ENCODE measurements around the gene CENPT. TPM values are rescaled to one million over a fixed set of nuclear protein-coding genes. Genes with fewer than 3 reads are reported as not detected.

Gene CENPT
- total RNA-seq, 6 donors from 2014 or later: 30.6 to 201 (median 50.6) TPM

DNA sequence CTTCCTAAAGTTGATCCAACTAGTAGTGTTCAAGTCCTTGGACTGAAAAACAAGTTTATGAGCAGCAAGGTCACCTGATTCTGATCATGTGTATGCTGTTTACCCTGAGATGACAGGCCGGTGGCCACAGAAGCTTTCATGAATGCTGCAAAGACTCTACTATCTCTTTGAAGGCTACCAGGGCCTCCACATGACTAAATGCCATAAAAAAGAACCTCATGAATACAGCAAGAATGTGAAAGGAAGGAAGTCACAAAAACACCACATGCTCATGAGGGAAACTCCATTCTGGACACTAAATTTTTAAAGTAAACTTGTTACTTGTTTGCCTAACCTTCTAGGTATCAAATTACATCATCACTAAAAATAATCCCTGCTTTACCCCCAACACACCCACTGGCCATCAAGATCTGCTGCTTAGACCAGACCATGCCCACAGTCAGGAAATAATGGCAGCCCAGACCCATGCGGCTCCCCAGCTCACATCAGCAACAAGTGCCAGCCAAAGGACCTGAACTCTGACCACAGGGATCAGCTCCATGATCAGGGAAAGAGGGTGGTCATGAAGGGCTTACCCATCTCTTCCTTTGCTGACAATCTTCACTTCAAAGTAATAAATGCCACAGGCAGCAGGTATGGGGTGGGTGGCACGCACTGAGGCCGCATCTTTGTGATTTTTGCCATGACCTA is 42.5 kb downstream of the CENPT start:
- no peaks in the 10 kb centered on the region for H3K9me3 ChIP-seq
- no peak for DNase-seq
- peaks cover 27 to 40% (median 34%) of the 10 kb centered on the region in 4 donors for H3K4me1 ChIP-seq
- peaks cover 0 to 29% (median 10%) of the 10 kb centered on the region in 4 donors for H3K36me3 ChIP-seq
- ATAC-seq (ENCODE audit: low FRiP score in 2 of 2): no peak
- 63 to 89% methylated on average over 4 of the region's 4 CpGs for WGBS, 2 donors
- TF ChIP-seq POLR2AphosphoS5 (IDR thresholded peaks at IDR 0.05) (no peak), POLR2A (IDR thresholded peaks at IDR 0.05) (no peak), EP300 (IDR thresholded peaks at IDR 0.05) (no peak)
- TF ChIP-seq, protein P1, sequence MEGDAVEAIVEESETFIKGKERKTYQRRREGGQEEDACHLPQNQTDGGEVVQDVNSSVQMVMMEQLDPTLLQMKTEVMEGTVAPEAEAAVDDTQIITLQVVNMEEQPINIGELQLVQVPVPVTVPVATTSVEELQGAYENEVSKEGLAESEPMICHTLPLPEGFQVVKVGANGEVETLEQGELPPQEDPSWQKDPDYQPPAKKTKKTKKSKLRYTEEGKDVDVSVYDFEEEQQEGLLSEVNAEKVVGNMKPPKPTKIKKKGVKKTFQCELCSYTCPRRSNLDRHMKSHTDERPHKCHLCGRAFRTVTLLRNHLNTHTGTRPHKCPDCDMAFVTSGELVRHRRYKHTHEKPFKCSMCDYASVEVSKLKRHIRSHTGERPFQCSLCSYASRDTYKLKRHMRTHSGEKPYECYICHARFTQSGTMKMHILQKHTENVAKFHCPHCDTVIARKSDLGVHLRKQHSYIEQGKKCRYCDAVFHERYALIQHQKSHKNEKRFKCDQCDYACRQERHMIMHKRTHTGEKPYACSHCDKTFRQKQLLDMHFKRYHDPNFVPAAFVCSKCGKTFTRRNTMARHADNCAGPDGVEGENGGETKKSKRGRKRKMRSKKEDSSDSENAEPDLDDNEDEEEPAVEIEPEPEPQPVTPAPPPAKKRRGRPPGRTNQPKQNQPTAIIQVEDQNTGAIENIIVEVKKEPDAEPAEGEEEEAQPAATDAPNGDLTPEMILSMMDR (IDR thresholded peaks at IDR 0.05): no peak
- H3K4me3 ChIP-seq: peak overlapping the region in 3 of 4 donors; percentile 87 to 97 (median 88)
- H3K27ac ChIP-seq: peak overlapping the region in 1 of 4 donors; percentile 89
- no peaks in the 10 kb centered on the region for H3K27me3 ChIP-seq

DNA sequence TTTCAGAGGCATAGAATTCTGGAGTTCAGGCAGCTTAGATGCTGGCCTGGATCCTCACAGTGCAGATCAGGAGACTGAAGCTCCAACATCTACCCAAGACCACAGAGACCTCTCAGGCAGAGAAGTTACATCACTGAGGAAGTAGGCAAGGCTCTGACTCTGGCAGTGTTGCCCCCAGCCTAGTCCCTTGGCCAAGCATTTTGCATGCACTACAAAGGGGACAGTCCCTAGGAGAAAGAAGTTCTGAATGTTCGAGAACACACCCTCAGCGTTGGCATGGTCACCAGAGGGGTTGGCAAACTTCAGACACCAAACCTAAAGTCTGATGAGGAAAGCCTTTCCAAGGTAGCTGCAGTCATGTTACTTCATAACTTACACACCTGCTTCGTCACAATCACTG is 43.6 kb downstream of the CENPT start:
- TF ChIP-seq EP300 (IDR thresholded peaks at IDR 0.05) (no peak), POLR2A (IDR thresholded peaks at IDR 0.05) (no peak), POLR2AphosphoS5 (IDR thresholded peaks at IDR 0.05) (no peak)
- TF ChIP-seq, protein P1 (IDR thresholded peaks at IDR 0.05): no peak
- H3K9me3 ChIP-seq: no peaks in the 10 kb centered on the region
- H3K4me3 ChIP-seq: no peak overlapping the region
- H3K27ac ChIP-seq: no peak overlapping the region
- peaks cover 0 to 30% (median 12%) of the 10 kb centered on the region in 4 donors for H3K36me3 ChIP-seq
- WGBS, 2 donors: 58 to 83% methylated on average over 3 of the region's 3 CpGs
- DNase-seq: no peak
- H3K27me3 ChIP-seq: no peaks in the 10 kb centered on the region
- no peak for ATAC-seq (ENCODE audit: low FRiP score in 2 of 2)
- H3K4me1 ChIP-seq: peaks cover 27 to 40% (median 35%) of the 10 kb centered on the region in 4 donors

DNA sequence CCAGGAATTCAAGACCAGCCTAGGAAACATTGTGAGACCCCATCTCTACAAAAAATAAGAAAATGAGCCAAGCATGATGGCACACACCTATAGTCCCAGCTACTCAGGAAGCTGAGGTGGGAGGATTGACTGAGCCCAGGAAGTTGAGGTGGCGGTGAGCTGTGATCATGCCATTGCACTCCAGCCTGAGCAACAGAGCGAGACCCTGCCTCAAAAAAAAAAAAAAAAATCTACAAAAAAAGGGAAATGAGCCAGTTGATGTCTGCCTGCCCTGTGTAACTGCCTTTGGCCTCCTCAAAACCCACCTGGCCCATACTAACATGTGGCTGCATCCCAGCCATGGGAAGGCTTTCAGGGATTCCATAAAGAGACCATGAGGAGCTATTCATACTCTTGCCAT is 45.6 kb downstream of the CENPT start:
- Histone ChIP-seq H3K9me3 (no peaks in the 10 kb centered on the region), H3K27me3 (no peaks in the 10 kb centered on the region), H3K4me3 (no peak overlapping the region), H3K36me3 (peaks cover 0 to 34% (median 12%) of the 10 kb centered on the region in 4 donors), H3K27ac (no peak overlapping the region), H3K4me1 (peaks cover 22 to 33% (median 30%) of the 10 kb centered on the region in 4 donors)
- ATAC-seq (ENCODE audit: low FRiP score in 2 of 2) (no peak), DNase-seq (no peak)
- TF ChIP-seq, protein P1 (IDR thresholded peaks at IDR 0.05): no peak
- TF ChIP-seq POLR2AphosphoS5 (IDR thresholded peaks at IDR 0.05): no peak
- TF ChIP-seq EP300 (IDR thresholded peaks at IDR 0.05): no peak
- no peak for TF ChIP-seq POLR2A (IDR thresholded peaks at IDR 0.05)
- WGBS, 2 donors: 76 to 85% methylated on average over 2 of the region's 2 CpGs

DNA sequence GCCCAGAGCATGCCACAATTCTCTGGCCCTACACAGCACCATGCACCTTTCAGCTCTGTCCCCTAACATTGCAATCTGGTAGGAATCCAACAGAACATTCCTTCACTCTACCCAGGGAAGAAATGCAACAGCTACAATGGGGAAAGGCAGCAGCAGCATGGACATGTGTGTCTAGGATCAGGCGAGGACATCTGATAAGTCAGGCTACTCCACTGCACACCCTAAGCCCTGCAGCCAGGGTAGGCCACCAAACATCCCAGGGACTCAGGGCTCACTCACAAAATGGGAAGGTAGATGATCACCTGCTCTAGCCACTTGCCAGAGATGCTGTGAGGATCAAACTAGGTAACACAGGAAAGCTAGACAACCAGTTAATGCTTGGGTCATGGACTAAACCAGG is 46.3 kb downstream of the CENPT start:
- WGBS, 2 donors: 79% methylated on average over 1 of the region's 1 CpG; no CpG with 5 or more reads in 1 of the 2 donors
- no peak overlapping the region for H3K4me3 ChIP-seq
- H3K27me3 ChIP-seq: no peaks in the 10 kb centered on the region
- H3K36me3 ChIP-seq: peaks cover 0 to 34% (median 12%) of the 10 kb centered on the region in 4 donors
- TF ChIP-seq, protein P1 (IDR thresholded peaks at IDR 0.05): no peak
- no peak for TF ChIP-seq POLR2A (IDR thresholded peaks at IDR 0.05)
- no peak for TF ChIP-seq EP300 (IDR thresholded peaks at IDR 0.05)
- TF ChIP-seq POLR2AphosphoS5 (IDR thresholded peaks at IDR 0.05): no peak
- H3K4me1 ChIP-seq: peaks cover 22 to 33% (median 29%) of the 10 kb centered on the region in 4 donors
- H3K9me3 ChIP-seq: no peaks in the 10 kb centered on the region
- H3K27ac ChIP-seq: no peak overlapping the region
- DNase-seq (no peak), ATAC-seq (ENCODE audit: low FRiP score in 2 of 2) (no peak)

Data from upper lobe of left lung (tissue), 6 donors.